IPS-18c (cell line): ENCODE measurements around the gene CLEC2B.

Experiments used
- H3K4me3 ChIP-seq: 2 replicates; pipeline ENCODE4 v1.7.0; 2013; ENCODE audit warnings: low read depth, mild to moderate bottlenecking, low read length, moderate library complexity; ENCODE audit not compliant: insufficient read depth
- H3K9me3 ChIP-seq: one replicate; pipeline ENCODE4 v1.6.1; 2013; ENCODE audit warnings: mild to moderate bottlenecking, low read length, moderate library complexity; ENCODE audit not compliant: control insufficient read depth, insufficient read depth

CLEC2B gene

GRCh38 chr12:9869307-9870161 is at the start of gene CLEC2B:
Gene CLEC2B, minus strand, starts transcription at chr12:9869354.
- no peaks in the 10 kb centered on the region for H3K9me3 ChIP-seq
- no peak within 1 kb of the TSS for H3K4me3 ChIP-seq

- H3K9me3 ChIP-seq, result peaks cover 17% of the 10 kb centered on the region
These were observed 42.6 kb upstream of the CLEC2B start for GRCh38 chr12:9911708-9912107.

GRCh38 chr12:9910716-9911421 is 41.7 kb upstream of the CLEC2B start:
- Histone ChIP-seq H3K9me3 (peaks cover 17% of the 10 kb centered on the region), H3K4me3 (peak overlapping the region; percentile 24; the same call in 1 of the 2 replicates)

More at GRCh38 chr12:9911708-9912107, 42.6 kb upstream of the CLEC2B start:
- H3K4me3 ChIP-seq, result no peak overlapping the region

GRCh38 chr12:9909724-9910123 is 40.6 kb upstream of the CLEC2B start:
- Histone ChIP-seq H3K9me3 (peaks cover 17% of the 10 kb centered on the region), H3K4me3 (no peak overlapping the region)

- H3K9me3 ChIP-seq, result peaks cover 17% of the 10 kb centered on the region
- H3K4me3 ChIP-seq, result no peak overlapping the region
These were observed 39.2 kb upstream of the CLEC2B start for GRCh38 chr12:9908350-9908749.

- H3K4me3 ChIP-seq, result no peak overlapping the region
- peaks cover 19% of the 10 kb centered on the region for H3K9me3 ChIP-seq
These were observed 38.6 kb upstream of the CLEC2B start for GRCh38 chr12:9907769-9908168.

GRCh38 chr12:9906873-9907272 is 37.7 kb upstream of the CLEC2B start:
- H3K9me3 ChIP-seq, result peaks cover 16% of the 10 kb centered on the region
- no peak overlapping the region for H3K4me3 ChIP-seq

- Histone ChIP-seq H3K9me3 (peaks cover 4% of the 10 kb centered on the region), H3K4me3 (no peak overlapping the region)
These were observed 33.5 kb upstream of the CLEC2B start for GRCh38 chr12:9902539-9903228.

GRCh38 chr12:9900930-9901329 is 31.8 kb upstream of the CLEC2B start:
- no peak overlapping the region for H3K4me3 ChIP-seq
- H3K9me3 ChIP-seq, result peaks cover 4% of the 10 kb centered on the region

- Histone ChIP-seq H3K9me3 (peaks cover 4% of the 10 kb centered on the region), H3K4me3 (no peak overlapping the region)
These were observed 30.1 kb upstream of the CLEC2B start for GRCh38 chr12:9899209-9899608.

GRCh38 chr12:9897535-9897934 is 28.4 kb upstream of the CLEC2B start:
- Histone ChIP-seq H3K4me3 (no peak overlapping the region), H3K9me3 (no peaks in the 10 kb centered on the region)

- H3K9me3 ChIP-seq, result no peaks in the 10 kb centered on the region
- H3K4me3 ChIP-seq, result no peak overlapping the region
These were observed 26.2 kb upstream of the CLEC2B start for GRCh38 chr12:9895215-9895971.

- no peak overlapping the region for H3K4me3 ChIP-seq
- no peaks in the 10 kb centered on the region for H3K9me3 ChIP-seq
These were observed 19.6 kb upstream of the CLEC2B start for GRCh38 chr12:9888665-9889273.

GRCh38 chr12:9883175-9883574 is 14.0 kb upstream of the CLEC2B start:
- Histone ChIP-seq H3K9me3 (peaks cover 2% of the 10 kb centered on the region), H3K4me3 (no peak overlapping the region)

- Histone ChIP-seq H3K9me3 (peaks cover 2% of the 10 kb centered on the region), H3K4me3 (no peak overlapping the region)
These were observed 12.8 kb upstream of the CLEC2B start for GRCh38 chr12:9881988-9882387.

GRCh38 chr12:9881246-9881645 is 12.1 kb upstream of the CLEC2B start, which contains the start of gene KLRF2:
Gene KLRF2, plus strand, starts transcription at chr12:9881489. Its CDS starts 107 bp downstream, at chr12:9881596.
- no peak within 1 kb of the TSS; the same call in 1 of the 2 replicates for H3K4me3 ChIP-seq
- peaks cover 2% of the 10 kb centered on the region for H3K9me3 ChIP-seq
